ENCODE data around the gene NAGS. TPM values are rescaled to one million over a fixed set of nuclear protein-coding genes. Genes with fewer than 3 reads are reported as not detected.

The NAGS gene
- total RNA-seq, 3 donors from 2014 or later (not counting 1 experiment from before 2014, with no cell fraction given): 0.92 to 1.7 (median 1.1) TPM

- no peak for ATAC-seq
These were observed 28.5 kb upstream of the NAGS start for GRCh38 chr17:43975898-43976297.

GRCh38 chr17:43976963-43977837 is 27.2 kb upstream of the NAGS start:
- H3K27ac ChIP-seq (ENCODE audit: low read length): no peak overlapping the region
- intact Hi-C loops (cut with micrococcal nuclease): no loop called here
- H3K9me3 Mint-ChIP-seq: no peaks in the 10 kb centered on the region
- no peak for TF ChIP-seq CTCF (IDR thresholded peaks at IDR 0.05)
- H3K4me1 Mint-ChIP-seq: no peaks in the 10 kb centered on the region
- ATAC-seq (no peak), DNase-seq (no peak)
- no peak overlapping the region for H3K4me3 Mint-ChIP-seq
- no peaks in the 10 kb centered on the region for H3K36me3 ChIP-seq (ENCODE audit: control insufficient read depth, insufficient read depth, low read length)
- H3K9me3 ChIP-seq (ENCODE audit: control insufficient read depth, insufficient read depth, low read length): no peaks in the 10 kb centered on the region
- WGBS (ENCODE audit: insufficient coverage): 83% methylated on average over 9 of the region's 9 CpGs
- H3K36me3 Mint-ChIP-seq: no peaks in the 10 kb centered on the region
- H3K4me1 ChIP-seq (ENCODE audit: control insufficient read depth, insufficient read depth, low read length): no peaks in the 10 kb centered on the region
- H3K4me3 ChIP-seq (ENCODE audit: low read length): no peak overlapping the region
- no peak overlapping the region for H3K27ac Mint-ChIP-seq
- peaks cover 21 to 36% of the 10 kb centered on the region in 2 donors for H3K27me3 Mint-ChIP-seq (ENCODE audit: low read depth in 2 of 2)
- peaks cover 3% of the 10 kb centered on the region for H3K27me3 ChIP-seq (ENCODE audit: control insufficient read depth, insufficient read depth, low read length)

More at GRCh38 chr17:43975898-43976297, 28.5 kb upstream of the NAGS start:
- Mint-ChIP-seq H3K36me3 (no peaks in the 10 kb centered on the region), H3K27me3 (ENCODE audit: low read depth in 2 of 2) (peaks cover 16 to 36% of the 10 kb centered on the region in 2 donors), H3K9me3 (no peaks in the 10 kb centered on the region), H3K4me3 (no peak overlapping the region), H3K4me1 (no peaks in the 10 kb centered on the region), H3K27ac (no peak overlapping the region)
- WGBS (ENCODE audit: insufficient coverage): no CpG with 5 or more reads among the region's 27 CpGs
- no peaks in the 10 kb centered on the region for H3K4me1 ChIP-seq (ENCODE audit: control insufficient read depth, insufficient read depth, low read length)
- H3K27ac ChIP-seq (ENCODE audit: low read length): no peak overlapping the region
- intact Hi-C loops (cut with micrococcal nuclease): no loop called here
- no peak for TF ChIP-seq CTCF (IDR thresholded peaks at IDR 0.05)
- DNase-seq: no peak
- no peak overlapping the region for H3K4me3 ChIP-seq (ENCODE audit: low read length)
- H3K27me3 ChIP-seq (ENCODE audit: control insufficient read depth, insufficient read depth, low read length): no peaks in the 10 kb centered on the region
- no peaks in the 10 kb centered on the region for H3K36me3 ChIP-seq (ENCODE audit: control insufficient read depth, insufficient read depth, low read length)
- H3K9me3 ChIP-seq (ENCODE audit: control insufficient read depth, insufficient read depth, low read length): no peaks in the 10 kb centered on the region

GRCh38 chr17:43978078-43978477 is 26.3 kb upstream of the NAGS start:
- ATAC-seq: no peak
- Mint-ChIP-seq H3K36me3 (no peaks in the 10 kb centered on the region), H3K9me3 (no peaks in the 10 kb centered on the region), H3K27me3 (ENCODE audit: low read depth in 2 of 2) (peaks cover 28 to 45% of the 10 kb centered on the region in 2 donors), H3K4me1 (no peaks in the 10 kb centered on the region), H3K4me3 (no peak overlapping the region), H3K27ac (no peak overlapping the region)
- DNase-seq: no peak
- H3K27ac ChIP-seq (ENCODE audit: low read length): no peak overlapping the region
- no peaks in the 10 kb centered on the region for H3K36me3 ChIP-seq (ENCODE audit: control insufficient read depth, insufficient read depth, low read length)
- no peak overlapping the region for H3K4me3 ChIP-seq (ENCODE audit: low read length)
- no peaks in the 10 kb centered on the region for H3K4me1 ChIP-seq (ENCODE audit: control insufficient read depth, insufficient read depth, low read length)
- WGBS (ENCODE audit: insufficient coverage): 79% methylated on average over 2 of the region's 2 CpGs
- H3K9me3 ChIP-seq (ENCODE audit: control insufficient read depth, insufficient read depth, low read length): no peaks in the 10 kb centered on the region
- no peak for TF ChIP-seq CTCF (IDR thresholded peaks at IDR 0.05)
- intact Hi-C loops (cut with micrococcal nuclease): no loop called here
- H3K27me3 ChIP-seq (ENCODE audit: control insufficient read depth, insufficient read depth, low read length): peaks cover 7% of the 10 kb centered on the region

Measured in natural killer cell (primary cell).